Measurements from ENCODE around the gene VAMP2. TPM values are rescaled to one million over a fixed set of nuclear protein-coding genes. Genes with fewer than 3 reads are reported as not detected.

Gene VAMP2
- total and polyA plus RNA-seq, 9 of the 15 experiments (the other 6 are each of a cell fraction or from before 2014, with no cell fraction given), result 2.3 to 31.8 (median 6.0) TPM

- TF ChIP-seq ARID4B (CRISPR knock-in tag; IDR thresholded peaks at IDR 0.05), result peak; percentile 90
- TF ChIP-seq NRF1 (conservative IDR thresholded peaks at IDR 0.05 in 1 of 2, IDR thresholded peaks at IDR 0.05 in 1 of 2), result peak; percentile 96 to 97
- peak; percentile 76 for TF ChIP-seq CCNT2 (IDR thresholded peaks at IDR 0.05; ENCODE audit: borderline replicate concordance, extremely low read depth, insufficient read length, low read depth, low read length)
- no peak for TF ChIP-seq RBM39 (optimal IDR thresholded peaks at IDR 0.05; ENCODE audit: low read depth, low read length)
- 0 out of 2 replicates have a peak, but pooled peaks have one; percentile 35 for TF ChIP-seq GTF2F1 (IDR thresholded peaks at IDR 0.05; ENCODE audit: low read depth, low read length)
- TF ChIP-seq NKRF (IDR thresholded peaks at IDR 0.05; ENCODE audit: borderline replicate concordance), result peak; percentile 63; the same call in 1 of the 2 replicates
- TF ChIP-seq CREM (IDR thresholded peaks at IDR 0.05; ENCODE audit: low read depth), result peak; percentile 89
- no peak for TF ChIP-seq NEUROD1 (IDR thresholded peaks at IDR 0.05; ENCODE audit: borderline replicate concordance, low read depth, low read length, partially characterized antibody)
- TF ChIP-seq RBFOX2 (IDR thresholded peaks at IDR 0.05; ENCODE audit: low read depth, low read length), result peak; percentile 51; the same call in 1 of the 2 replicates
- TF ChIP-seq MYC (IDR thresholded peaks at IDR 0.05; ENCODE audit: low read depth, low read length), result peak; percentile 62
- no peak for TF ChIP-seq MYC (CRISPR knock-in tag; IDR thresholded peaks at IDR 0.05; ENCODE audit: borderline replicate concordance, low read depth)
- TF ChIP-seq MBD2 (IDR thresholded peaks at IDR 0.05; ENCODE audit: borderline replicate concordance, low read depth), result peak; percentile 21; the same call in 1 of the 2 replicates
- peak; percentile 93 for TF ChIP-seq RFX1 (IDR thresholded peaks at IDR 0.05)
- peak; percentile 97 for TF ChIP-seq EGR1 (conservative IDR thresholded peaks at IDR 0.05)
- TF ChIP-seq HNRNPH1 (optimal IDR thresholded peaks at IDR 0.05; ENCODE audit: low read depth, low read length), result no peak
- peak; percentile 95 for TF ChIP-seq MAX (CRISPR knock-in tag; IDR thresholded peaks at IDR 0.05)
- peak; percentile 14; the same call in 1 of the 2 replicates for TF ChIP-seq JUN (IDR thresholded peaks at IDR 0.05; ENCODE audit: borderline replicate concordance, low read depth, low read length)
- 0 out of 2 replicates have a peak, but pooled peaks have one; percentile 40 for TF ChIP-seq JUN (CRISPR knock-in tag; IDR thresholded peaks at IDR 0.05; ENCODE audit: borderline replicate concordance)
- TF ChIP-seq USF2 (CRISPR knock-in tag; IDR thresholded peaks at IDR 0.05), result peak; percentile 26; the same call in 1 of the 2 replicates
- peak; percentile 69 for TF ChIP-seq ZFX (CRISPR knock-in tag; IDR thresholded peaks at IDR 0.05)
Observed at GRCh38 chr17:8151120-8151640, 11.6 kb downstream of the VAMP2 start (continued).
